OCI-LY3 (cell line): ENCODE measurements around the gene KDM4C.

Source experiments
- EZH2phosphoT487 ChIP-seq: fragments of 200-600 bp; shearing (Covaris generic); IDR thresholded peaks from 2 replicates; pipeline ENCODE4 v1.6.1; 2018; ENCODE audit warnings: antibody characterized with exemption, mixed run types, low read depth
- TF ChIP-seq, protein P1 (sequence below): fragments of 200-600, 300-600 bp; sonication (generic); IDR thresholded peaks from 2 replicates; pipeline ENCODE4 v1.5.1; 2014; ENCODE audit warnings: antibody characterized with exemption, low read length, low read depth

DNA sequence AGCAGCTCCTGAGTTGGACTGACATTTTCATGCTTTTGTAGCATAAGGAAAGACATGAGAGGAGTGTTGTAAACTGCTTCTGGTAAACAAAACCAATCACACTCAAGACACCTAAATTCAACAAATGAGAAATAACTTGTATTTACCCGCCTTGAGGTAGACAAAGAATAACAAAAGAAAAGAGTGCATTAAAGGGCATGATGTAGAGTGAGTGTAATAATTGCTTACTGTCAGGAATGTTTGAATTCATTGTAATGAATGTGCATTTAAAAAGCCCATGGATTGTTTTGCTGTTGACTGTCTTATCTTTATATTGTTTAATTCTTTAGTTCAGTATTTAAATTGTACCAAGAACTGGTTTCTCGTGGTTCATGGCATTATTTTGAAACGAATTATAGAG, 61.8 kb downstream of the KDM4C start:
- TF ChIP-seq, protein P1, sequence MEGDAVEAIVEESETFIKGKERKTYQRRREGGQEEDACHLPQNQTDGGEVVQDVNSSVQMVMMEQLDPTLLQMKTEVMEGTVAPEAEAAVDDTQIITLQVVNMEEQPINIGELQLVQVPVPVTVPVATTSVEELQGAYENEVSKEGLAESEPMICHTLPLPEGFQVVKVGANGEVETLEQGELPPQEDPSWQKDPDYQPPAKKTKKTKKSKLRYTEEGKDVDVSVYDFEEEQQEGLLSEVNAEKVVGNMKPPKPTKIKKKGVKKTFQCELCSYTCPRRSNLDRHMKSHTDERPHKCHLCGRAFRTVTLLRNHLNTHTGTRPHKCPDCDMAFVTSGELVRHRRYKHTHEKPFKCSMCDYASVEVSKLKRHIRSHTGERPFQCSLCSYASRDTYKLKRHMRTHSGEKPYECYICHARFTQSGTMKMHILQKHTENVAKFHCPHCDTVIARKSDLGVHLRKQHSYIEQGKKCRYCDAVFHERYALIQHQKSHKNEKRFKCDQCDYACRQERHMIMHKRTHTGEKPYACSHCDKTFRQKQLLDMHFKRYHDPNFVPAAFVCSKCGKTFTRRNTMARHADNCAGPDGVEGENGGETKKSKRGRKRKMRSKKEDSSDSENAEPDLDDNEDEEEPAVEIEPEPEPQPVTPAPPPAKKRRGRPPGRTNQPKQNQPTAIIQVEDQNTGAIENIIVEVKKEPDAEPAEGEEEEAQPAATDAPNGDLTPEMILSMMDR, result no peak
- no peak for TF ChIP-seq EZH2phosphoT487
